ENCODE results near the gene MARCHF3.

MARCHF3 gene

DNA sequence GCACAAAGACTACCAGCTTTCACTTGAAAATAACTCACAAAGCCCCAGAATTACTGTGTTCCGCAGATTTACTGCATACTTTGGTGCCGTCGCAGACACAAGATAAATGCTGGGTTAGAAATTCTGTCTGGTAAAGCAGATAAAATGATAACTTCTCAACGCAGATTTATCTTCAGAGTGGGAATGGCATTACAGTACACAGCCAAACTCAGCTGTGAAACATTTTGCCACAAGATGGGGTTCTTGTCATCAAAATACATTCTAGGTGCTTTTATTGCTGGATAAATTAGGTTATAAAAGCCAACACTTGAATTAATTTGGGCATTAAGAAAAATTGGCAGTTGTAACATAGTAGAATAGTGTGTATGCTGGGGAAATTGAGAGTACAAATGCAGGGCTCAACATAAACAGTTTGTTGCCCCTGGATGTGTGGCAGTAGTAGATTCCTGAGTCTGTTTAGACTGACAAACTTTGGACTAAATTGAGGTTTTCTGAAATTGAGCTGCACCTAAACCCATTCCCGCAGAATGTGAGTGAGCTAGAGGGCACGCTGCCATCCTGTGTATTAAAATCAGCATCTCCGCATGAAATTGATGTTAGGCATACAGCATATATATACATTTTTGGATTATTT is 192.3 kb downstream of the MARCHF3 start:
- H3K9me3 ChIP-seq (ENCODE audit: low read depth, low read length): no peaks in the 10 kb centered on the region
- H3K4me3 ChIP-seq: no peak overlapping the region
- DNase-seq (ENCODE audit: low read depth, low spot score): no peak
- no peak overlapping the region for H3K9ac ChIP-seq (ENCODE audit: insufficient read length)
- TF ChIP-seq EZH2 (IDR thresholded peaks at IDR 0.05) (no peak), FOXP2 (optimal IDR thresholded peaks at IDR 0.05; ENCODE audit: control extremely low read depth, extremely low read length, insufficient read depth) (no peak), POLR2AphosphoS5 (IDR thresholded peaks at IDR 0.05; ENCODE audit: borderline replicate concordance, low read depth, low read length) (no peak)
- peaks cover 51% of the 10 kb centered on the region for H3K36me3 ChIP-seq (ENCODE audit: insufficient read depth, low read length)
- H3K27ac ChIP-seq: peak overlapping the region; percentile 22; the same call in 1 of the 2 replicates

DNA sequence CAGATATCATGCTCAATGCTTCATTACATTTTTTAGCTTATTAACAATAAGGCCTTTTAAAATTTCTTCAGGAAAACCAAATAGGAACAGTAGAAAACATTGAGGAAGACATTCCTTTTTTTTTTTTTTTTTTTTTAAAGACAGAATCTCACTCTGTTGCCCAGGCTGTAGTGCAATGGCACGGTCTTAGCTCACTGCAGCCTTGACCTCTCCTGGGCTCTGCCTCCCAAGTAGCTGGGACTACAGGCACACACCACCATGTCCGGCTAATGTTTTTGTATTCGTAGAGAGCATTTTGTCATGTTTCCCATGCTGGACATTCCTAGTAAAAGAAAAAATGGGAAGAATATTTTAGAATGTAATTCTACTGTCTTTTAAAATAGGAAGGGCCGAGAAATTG is 193.1 kb downstream of the MARCHF3 start:
- Histone ChIP-seq H3K9ac (ENCODE audit: insufficient read length) (no peak overlapping the region), H3K4me3 (no peak overlapping the region), H3K36me3 (ENCODE audit: insufficient read depth, low read length) (peaks cover 59% of the 10 kb centered on the region), H3K9me3 (ENCODE audit: low read depth, low read length) (no peaks in the 10 kb centered on the region), H3K27ac (no peak overlapping the region)
- DNase-seq (ENCODE audit: low read depth, low spot score): no peak
- no peak for TF ChIP-seq FOXP2 (optimal IDR thresholded peaks at IDR 0.05; ENCODE audit: control extremely low read depth, extremely low read length, insufficient read depth)
- TF ChIP-seq EZH2 (IDR thresholded peaks at IDR 0.05): no peak
- TF ChIP-seq POLR2AphosphoS5 (IDR thresholded peaks at IDR 0.05; ENCODE audit: borderline replicate concordance, low read depth, low read length): no peak

DNA sequence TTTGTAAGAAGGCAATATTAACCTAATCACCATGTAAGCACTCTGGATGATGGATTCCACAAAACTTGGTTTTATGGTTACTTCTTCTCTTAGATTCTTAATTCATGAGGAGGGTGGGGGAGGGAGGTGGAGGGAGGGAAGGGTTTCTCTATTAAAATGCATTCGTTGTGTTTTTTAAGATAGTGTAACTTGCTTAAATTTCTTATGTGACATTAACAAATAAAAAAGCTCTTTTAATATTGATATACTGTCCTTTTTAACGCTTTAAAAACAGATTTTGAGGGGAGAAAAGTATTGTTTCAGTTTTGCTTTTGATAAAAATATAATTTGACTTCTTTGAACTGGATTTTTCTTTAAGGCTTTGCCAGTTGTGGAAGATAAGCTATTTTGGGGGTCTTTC is 193.6 kb downstream of the MARCHF3 start:
- H3K36me3 ChIP-seq (ENCODE audit: insufficient read depth, low read length): peaks cover 63% of the 10 kb centered on the region
- H3K9ac ChIP-seq (ENCODE audit: insufficient read length): no peak overlapping the region
- no peak overlapping the region for H3K4me3 ChIP-seq
- TF ChIP-seq POLR2AphosphoS5 (IDR thresholded peaks at IDR 0.05; ENCODE audit: borderline replicate concordance, low read depth, low read length) (no peak), EZH2 (IDR thresholded peaks at IDR 0.05) (no peak), FOXP2 (optimal IDR thresholded peaks at IDR 0.05; ENCODE audit: control extremely low read depth, extremely low read length, insufficient read depth) (no peak)
- H3K27ac ChIP-seq: no peak overlapping the region
- H3K9me3 ChIP-seq (ENCODE audit: low read depth, low read length): no peaks in the 10 kb centered on the region
- no peak for DNase-seq (ENCODE audit: low read depth, low spot score)

DNA sequence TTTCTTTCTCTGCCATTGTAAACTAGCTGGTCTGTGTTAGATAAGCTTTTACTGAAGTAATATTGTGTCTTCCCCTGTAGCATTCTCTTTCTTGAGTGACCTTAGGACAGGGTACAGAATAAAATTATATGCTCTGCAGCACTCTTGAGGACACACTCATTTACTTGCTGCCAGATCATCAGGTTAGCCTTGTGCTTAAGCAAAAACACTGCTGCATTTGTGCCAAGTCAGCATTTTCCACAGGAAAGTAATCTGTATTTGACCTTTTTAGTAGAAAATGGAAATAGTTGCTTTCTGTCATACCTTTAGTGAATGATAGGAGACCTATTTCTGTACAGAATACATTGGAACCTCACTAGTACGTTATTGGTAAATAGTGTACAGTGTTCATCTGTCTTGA is 199.2 kb downstream of the MARCHF3 start:
- peaks cover 99% of the 10 kb centered on the region for H3K36me3 ChIP-seq (ENCODE audit: insufficient read depth, low read length)
- TF ChIP-seq EZH2 (IDR thresholded peaks at IDR 0.05) (no peak), POLR2AphosphoS5 (IDR thresholded peaks at IDR 0.05; ENCODE audit: borderline replicate concordance, low read depth, low read length) (no peak), FOXP2 (optimal IDR thresholded peaks at IDR 0.05; ENCODE audit: control extremely low read depth, extremely low read length, insufficient read depth) (no peak)
- H3K27ac ChIP-seq: 0 out of 2 replicates have a peak overlapping the region, but pooled peaks have one; percentile 7
- DNase-seq (ENCODE audit: low read depth, low spot score): no peak
- H3K4me3 ChIP-seq: no peak overlapping the region
- H3K9me3 ChIP-seq (ENCODE audit: low read depth, low read length): no peaks in the 10 kb centered on the region
- no peak overlapping the region for H3K9ac ChIP-seq (ENCODE audit: insufficient read length)

DNA sequence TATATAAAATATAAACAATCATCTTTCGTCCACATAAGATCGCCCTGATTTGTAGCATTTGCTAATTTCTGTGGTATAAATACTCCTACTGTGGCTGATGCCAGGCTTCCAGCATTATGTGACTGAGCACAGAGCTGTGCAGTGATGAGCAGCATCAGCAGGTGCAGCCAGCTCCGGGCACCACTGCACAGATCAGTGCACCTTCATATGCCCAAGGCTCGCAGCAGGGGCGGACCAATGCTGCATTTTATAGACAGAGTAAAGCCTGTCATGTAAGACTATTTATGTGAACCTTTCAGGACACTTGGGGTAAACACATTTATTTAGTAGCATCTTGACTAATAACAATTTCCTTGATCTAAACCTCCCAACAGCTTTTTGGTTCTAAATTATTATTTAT is 200.3 kb downstream of the MARCHF3 start:
- Histone ChIP-seq H3K36me3 (ENCODE audit: insufficient read depth, low read length) (peaks cover 99% of the 10 kb centered on the region), H3K9me3 (ENCODE audit: low read depth, low read length) (no peaks in the 10 kb centered on the region), H3K27ac (no peak overlapping the region), H3K9ac (ENCODE audit: insufficient read length) (no peak overlapping the region), H3K4me3 (no peak overlapping the region)
- TF ChIP-seq POLR2AphosphoS5 (IDR thresholded peaks at IDR 0.05; ENCODE audit: borderline replicate concordance, low read depth, low read length) (no peak), EZH2 (IDR thresholded peaks at IDR 0.05) (no peak), FOXP2 (optimal IDR thresholded peaks at IDR 0.05; ENCODE audit: control extremely low read depth, extremely low read length, insufficient read depth) (no peak)
- DNase-seq (ENCODE audit: low read depth, low spot score): no peak

DNA sequence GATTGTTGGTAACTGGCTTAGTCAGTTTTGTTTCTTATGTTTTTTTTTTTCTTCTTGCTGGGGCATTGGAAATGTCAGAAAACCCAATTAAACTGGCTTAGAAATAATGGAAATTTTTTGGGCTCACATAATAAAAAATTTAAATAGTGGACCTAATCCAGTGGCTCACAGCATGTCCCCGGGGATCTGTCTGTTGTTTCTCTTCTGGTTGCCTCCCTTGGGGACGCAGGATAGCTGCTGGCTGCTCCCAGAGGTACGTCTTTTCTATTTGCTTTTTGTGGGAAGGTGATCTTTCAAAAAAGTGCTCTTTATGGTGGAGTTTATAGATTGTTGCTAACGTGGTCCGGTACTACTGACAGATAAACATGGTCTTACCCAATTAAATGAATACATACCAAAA is 201.3 kb downstream of the MARCHF3 start:
- no peak overlapping the region for H3K4me3 ChIP-seq
- no peak for DNase-seq (ENCODE audit: low read depth, low spot score)
- no peaks in the 10 kb centered on the region for H3K9me3 ChIP-seq (ENCODE audit: low read depth, low read length)
- H3K27ac ChIP-seq: no peak overlapping the region
- H3K36me3 ChIP-seq (ENCODE audit: insufficient read depth, low read length): peaks cover 97% of the 10 kb centered on the region
- H3K9ac ChIP-seq (ENCODE audit: insufficient read length): no peak overlapping the region
- TF ChIP-seq FOXP2 (optimal IDR thresholded peaks at IDR 0.05; ENCODE audit: control extremely low read depth, extremely low read length, insufficient read depth): no peak
- no peak for TF ChIP-seq POLR2AphosphoS5 (IDR thresholded peaks at IDR 0.05; ENCODE audit: borderline replicate concordance, low read depth, low read length)
- no peak for TF ChIP-seq EZH2 (IDR thresholded peaks at IDR 0.05)

DNA sequence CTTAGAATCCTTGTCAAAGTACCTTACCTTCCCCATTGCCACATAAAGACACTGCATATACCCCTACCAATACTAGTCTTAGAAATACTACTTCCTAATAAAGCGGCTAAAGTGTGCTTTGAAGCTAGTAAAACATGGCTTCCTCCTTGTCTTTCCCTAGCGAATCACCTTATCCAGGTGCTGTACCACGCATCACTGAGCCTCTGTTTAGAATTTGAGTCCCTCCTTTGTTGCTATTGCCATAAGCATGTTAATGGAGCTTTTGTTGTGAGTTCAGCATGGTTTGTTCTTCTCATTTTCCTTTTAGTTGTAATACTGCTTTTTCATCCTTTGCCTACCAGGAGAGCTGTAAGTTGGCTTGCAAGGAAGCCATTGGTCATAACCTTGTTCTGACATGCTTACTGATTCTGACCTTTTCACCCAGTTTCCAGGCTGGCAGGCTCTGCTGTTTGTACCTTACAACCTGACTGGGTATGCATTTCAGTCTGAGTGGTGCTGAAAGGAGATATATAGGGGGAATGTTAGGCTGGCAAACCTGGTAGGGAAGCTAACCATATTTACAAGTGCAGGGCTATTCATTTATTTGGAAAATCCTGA is 203.6 kb downstream of the MARCHF3 start:
- no peak overlapping the region for H3K27ac ChIP-seq
- TF ChIP-seq FOXP2 (optimal IDR thresholded peaks at IDR 0.05; ENCODE audit: control extremely low read depth, extremely low read length, insufficient read depth) (no peak), POLR2AphosphoS5 (IDR thresholded peaks at IDR 0.05; ENCODE audit: borderline replicate concordance, low read depth, low read length) (no peak), EZH2 (IDR thresholded peaks at IDR 0.05) (no peak)
- no peaks in the 10 kb centered on the region for H3K9me3 ChIP-seq (ENCODE audit: low read depth, low read length)
- H3K4me3 ChIP-seq: no peak overlapping the region
- H3K36me3 ChIP-seq (ENCODE audit: insufficient read depth, low read length): peaks cover 98% of the 10 kb centered on the region
- no peak overlapping the region for H3K9ac ChIP-seq (ENCODE audit: insufficient read length)
- no peak for DNase-seq (ENCODE audit: low read depth, low spot score)

DNA sequence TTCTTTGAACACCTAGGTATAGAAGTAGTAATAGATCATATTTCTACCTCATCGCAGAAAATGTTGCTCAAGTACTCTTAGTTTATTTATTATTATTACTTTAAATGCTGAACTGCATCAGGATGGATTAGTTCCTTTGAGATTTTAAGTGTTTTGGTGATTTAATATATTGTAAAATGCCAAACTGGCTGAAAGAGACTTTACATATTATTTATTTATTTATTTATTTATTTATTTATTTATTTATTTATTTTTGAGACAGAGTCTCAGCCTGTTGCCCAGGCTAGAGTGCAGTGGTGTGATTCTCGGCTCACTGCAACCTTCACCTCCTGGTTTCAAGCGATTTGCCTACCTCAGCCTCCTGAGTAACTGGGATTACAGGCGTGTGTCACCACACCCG is 211.1 kb downstream of the MARCHF3 start:
- H3K4me3 ChIP-seq: no peak overlapping the region
- no peak for DNase-seq (ENCODE audit: low read depth, low spot score)
- no peak overlapping the region for H3K27ac ChIP-seq
- H3K9me3 ChIP-seq (ENCODE audit: low read depth, low read length): no peaks in the 10 kb centered on the region
- TF ChIP-seq EZH2 (IDR thresholded peaks at IDR 0.05) (no peak), POLR2AphosphoS5 (IDR thresholded peaks at IDR 0.05; ENCODE audit: borderline replicate concordance, low read depth, low read length) (no peak), FOXP2 (optimal IDR thresholded peaks at IDR 0.05; ENCODE audit: control extremely low read depth, extremely low read length, insufficient read depth) (no peak)
- peaks cover 98% of the 10 kb centered on the region for H3K36me3 ChIP-seq (ENCODE audit: insufficient read depth, low read length)
- no peak overlapping the region for H3K9ac ChIP-seq (ENCODE audit: insufficient read length)

Measured in SK-N-MC (cell line).